Measurements from ENCODE around the gene MGLL. TPM values are rescaled to one million over a fixed set of nuclear protein-coding genes. Genes with fewer than 3 reads are reported as not detected.

Gene MGLL
- total RNA-seq, 1 experiment from 2014 or later = 6.8 TPM

DNA sequence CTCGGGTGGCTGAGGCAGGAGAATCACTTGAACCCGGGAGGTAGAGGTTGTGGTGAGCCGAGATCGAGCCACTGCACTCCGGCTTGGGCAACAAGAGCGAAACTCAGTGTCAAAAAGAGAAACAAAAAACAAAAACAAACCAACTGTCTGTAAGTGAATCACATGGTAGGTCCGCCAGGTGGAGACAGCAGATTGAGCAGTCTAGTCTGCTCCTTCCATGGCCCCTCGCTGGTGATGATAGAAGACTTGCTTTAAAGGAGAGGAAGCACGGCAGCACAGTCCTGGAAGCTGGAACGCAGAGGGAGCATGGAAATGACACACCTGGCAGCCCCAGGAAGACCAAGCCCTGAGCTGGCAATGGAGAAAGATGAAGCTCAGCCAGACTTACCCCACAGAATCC is 31.4 kb upstream of the MGLL start:
- ChIA-PET CTCF (no interaction called here), POLR2A (no interaction called here), RAD21 (ENCODE audit: low non-redundant PET in 1 of 2, low total read pairs in 2 of 2, uncharacterized antibody in 2 of 2, unreplicated experiment in 2 of 2) (no interaction called here)
- Histone ChIP-seq H3K9me3 (ENCODE audit: control insufficient read depth in 1 of 2, insufficient read depth in 1 of 2, low read depth in 1 of 2, low read length in 2 of 2) (no peaks in the 10 kb centered on the region), H3K4me1 (ENCODE audit: control insufficient read depth in 1 of 2, insufficient read depth in 2 of 2, low read length in 2 of 2) (no peaks in the 10 kb centered on the region), H3K9ac (ENCODE audit: low read length) (no peak overlapping the region), H3K36me3 (ENCODE audit: control insufficient read depth in 1 of 2, insufficient read depth in 2 of 2, low read length in 2 of 2) (no peaks in the 10 kb centered on the region), H3K79me2 (ENCODE audit: insufficient read depth, low read length) (no peaks in the 10 kb centered on the region), H3K27ac (ENCODE audit: low read depth, low read length) (no peak overlapping the region), H2AFZ (ENCODE audit: low read depth, low read length, poor library complexity, severe bottlenecking) (no peak overlapping the region), H3K27me3 (ENCODE audit: insufficient read depth, low read length) (no peaks in the 10 kb centered on the region), H4K20me1 (ENCODE audit: insufficient read depth) (no peaks in the 10 kb centered on the region), H3K4me3 (replicated peaks in 1 of 2; ENCODE audit: low read depth in 1 of 2, low read length in 2 of 2) (no peak overlapping the region), H3K4me2 (ENCODE audit: low read length) (no peak overlapping the region), H3K9me2 (ENCODE audit: insufficient read depth) (no peaks in the 10 kb centered on the region)
- no peak for DNase-seq (ENCODE audit: low read depth, low spot score)
- TF ChIP-seq, protein P1, sequence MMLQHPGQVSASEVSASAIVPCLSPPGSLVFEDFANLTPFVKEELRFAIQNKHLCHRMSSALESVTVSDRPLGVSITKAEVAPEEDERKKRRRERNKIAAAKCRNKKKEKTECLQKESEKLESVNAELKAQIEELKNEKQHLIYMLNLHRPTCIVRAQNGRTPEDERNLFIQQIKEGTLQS (IDR thresholded peaks at IDR 0.05) = no peak
- TF ChIP-seq RAD21 (IDR thresholded peaks at IDR 0.05; ENCODE audit: low read depth) (no peak), YY1 (IDR thresholded peaks at IDR 0.05; ENCODE audit: extremely low read depth, insufficient replicate concordance, low read depth, low read length) (no peak), CEBPB (IDR thresholded peaks at IDR 0.05; ENCODE audit: low read depth) (no peak), POLR2A (IDR thresholded peaks at IDR 0.05; ENCODE audit: borderline replicate concordance, extremely low read depth, insufficient read depth, insufficient read length) (no peak), EZH2 (IDR thresholded peaks at IDR 0.05) (no peak), FOSL1 (IDR thresholded peaks at IDR 0.05; ENCODE audit: low read depth) (no peak), ZNF274 (IDR thresholded peaks at IDR 0.05; ENCODE audit: low read depth, low read length) (no peak), JUND (IDR thresholded peaks at IDR 0.05) (no peak), EZH2phosphoT487 (IDR thresholded peaks at IDR 0.05; ENCODE audit: borderline replicate concordance) (no peak), SRF (IDR thresholded peaks at IDR 0.05; ENCODE audit: low read depth) (no peak), SIN3A (IDR thresholded peaks at IDR 0.05; ENCODE audit: low read depth) (no peak)
- TF ChIP-seq, protein P2, sequence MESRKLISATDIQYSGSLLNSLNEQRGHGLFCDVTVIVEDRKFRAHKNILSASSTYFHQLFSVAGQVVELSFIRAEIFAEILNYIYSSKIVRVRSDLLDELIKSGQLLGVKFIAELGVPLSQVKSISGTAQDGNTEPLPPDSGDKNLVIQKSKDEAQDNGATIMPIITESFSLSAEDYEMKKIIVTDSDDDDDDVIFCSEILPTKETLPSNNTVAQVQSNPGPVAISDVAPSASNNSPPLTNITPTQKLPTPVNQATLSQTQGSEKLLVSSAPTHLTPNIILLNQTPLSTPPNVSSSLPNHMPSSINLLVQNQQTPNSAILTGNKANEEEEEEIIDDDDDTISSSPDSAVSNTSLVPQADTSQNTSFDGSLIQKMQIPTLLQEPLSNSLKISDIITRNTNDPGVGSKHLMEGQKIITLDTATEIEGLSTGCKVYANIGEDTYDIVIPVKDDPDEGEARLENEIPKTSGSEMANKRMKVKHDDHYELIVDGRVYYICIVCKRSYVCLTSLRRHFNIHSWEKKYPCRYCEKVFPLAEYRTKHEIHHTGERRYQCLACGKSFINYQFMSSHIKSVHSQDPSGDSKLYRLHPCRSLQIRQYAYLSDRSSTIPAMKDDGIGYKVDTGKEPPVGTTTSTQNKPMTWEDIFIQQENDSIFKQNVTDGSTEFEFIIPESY (IDR thresholded peaks at IDR 0.05; ENCODE audit: extremely low read depth, insufficient replicate concordance, low read length) = no peak
- TF ChIP-seq, protein P3, sequence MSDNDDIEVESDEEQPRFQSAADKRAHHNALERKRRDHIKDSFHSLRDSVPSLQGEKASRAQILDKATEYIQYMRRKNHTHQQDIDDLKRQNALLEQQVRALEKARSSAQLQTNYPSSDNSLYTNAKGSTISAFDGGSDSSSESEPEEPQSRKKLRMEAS (IDR thresholded peaks at IDR 0.05) = no peak
- TF ChIP-seq, protein P4, sequence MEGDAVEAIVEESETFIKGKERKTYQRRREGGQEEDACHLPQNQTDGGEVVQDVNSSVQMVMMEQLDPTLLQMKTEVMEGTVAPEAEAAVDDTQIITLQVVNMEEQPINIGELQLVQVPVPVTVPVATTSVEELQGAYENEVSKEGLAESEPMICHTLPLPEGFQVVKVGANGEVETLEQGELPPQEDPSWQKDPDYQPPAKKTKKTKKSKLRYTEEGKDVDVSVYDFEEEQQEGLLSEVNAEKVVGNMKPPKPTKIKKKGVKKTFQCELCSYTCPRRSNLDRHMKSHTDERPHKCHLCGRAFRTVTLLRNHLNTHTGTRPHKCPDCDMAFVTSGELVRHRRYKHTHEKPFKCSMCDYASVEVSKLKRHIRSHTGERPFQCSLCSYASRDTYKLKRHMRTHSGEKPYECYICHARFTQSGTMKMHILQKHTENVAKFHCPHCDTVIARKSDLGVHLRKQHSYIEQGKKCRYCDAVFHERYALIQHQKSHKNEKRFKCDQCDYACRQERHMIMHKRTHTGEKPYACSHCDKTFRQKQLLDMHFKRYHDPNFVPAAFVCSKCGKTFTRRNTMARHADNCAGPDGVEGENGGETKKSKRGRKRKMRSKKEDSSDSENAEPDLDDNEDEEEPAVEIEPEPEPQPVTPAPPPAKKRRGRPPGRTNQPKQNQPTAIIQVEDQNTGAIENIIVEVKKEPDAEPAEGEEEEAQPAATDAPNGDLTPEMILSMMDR (IDR thresholded peaks at IDR 0.05 in 2 of 3, conservative IDR thresholded peaks at IDR 0.05 in 1 of 3; ENCODE audit: borderline replicate concordance in 1 of 3, insufficient read depth in 1 of 3, low read depth in 2 of 3, low read length in 2 of 3) = no peak
- TF ChIP-seq, protein P5, sequence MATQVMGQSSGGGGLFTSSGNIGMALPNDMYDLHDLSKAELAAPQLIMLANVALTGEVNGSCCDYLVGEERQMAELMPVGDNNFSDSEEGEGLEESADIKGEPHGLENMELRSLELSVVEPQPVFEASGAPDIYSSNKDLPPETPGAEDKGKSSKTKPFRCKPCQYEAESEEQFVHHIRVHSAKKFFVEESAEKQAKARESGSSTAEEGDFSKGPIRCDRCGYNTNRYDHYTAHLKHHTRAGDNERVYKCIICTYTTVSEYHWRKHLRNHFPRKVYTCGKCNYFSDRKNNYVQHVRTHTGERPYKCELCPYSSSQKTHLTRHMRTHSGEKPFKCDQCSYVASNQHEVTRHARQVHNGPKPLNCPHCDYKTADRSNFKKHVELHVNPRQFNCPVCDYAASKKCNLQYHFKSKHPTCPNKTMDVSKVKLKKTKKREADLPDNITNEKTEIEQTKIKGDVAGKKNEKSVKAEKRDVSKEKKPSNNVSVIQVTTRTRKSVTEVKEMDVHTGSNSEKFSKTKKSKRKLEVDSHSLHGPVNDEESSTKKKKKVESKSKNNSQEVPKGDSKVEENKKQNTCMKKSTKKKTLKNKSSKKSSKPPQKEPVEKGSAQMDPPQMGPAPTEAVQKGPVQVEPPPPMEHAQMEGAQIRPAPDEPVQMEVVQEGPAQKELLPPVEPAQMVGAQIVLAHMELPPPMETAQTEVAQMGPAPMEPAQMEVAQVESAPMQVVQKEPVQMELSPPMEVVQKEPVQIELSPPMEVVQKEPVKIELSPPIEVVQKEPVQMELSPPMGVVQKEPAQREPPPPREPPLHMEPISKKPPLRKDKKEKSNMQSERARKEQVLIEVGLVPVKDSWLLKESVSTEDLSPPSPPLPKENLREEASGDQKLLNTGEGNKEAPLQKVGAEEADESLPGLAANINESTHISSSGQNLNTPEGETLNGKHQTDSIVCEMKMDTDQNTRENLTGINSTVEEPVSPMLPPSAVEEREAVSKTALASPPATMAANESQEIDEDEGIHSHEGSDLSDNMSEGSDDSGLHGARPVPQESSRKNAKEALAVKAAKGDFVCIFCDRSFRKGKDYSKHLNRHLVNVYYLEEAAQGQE (IDR thresholded peaks at IDR 0.05; ENCODE audit: low read depth) = no peak
- intact Hi-C loops (cut with micrococcal nuclease) = no loop called here
- ATAC-seq = no peak
- BruUV-seq (replicated peaks) = no TSS peak
